ENCODE data around the gene RNF148. TPM values are rescaled to one million over a fixed set of nuclear protein-coding genes. Genes with fewer than 3 reads are reported as not detected.

Gene RNF148
- polyA plus RNA-seq, 3 donors: not detected

DNA sequence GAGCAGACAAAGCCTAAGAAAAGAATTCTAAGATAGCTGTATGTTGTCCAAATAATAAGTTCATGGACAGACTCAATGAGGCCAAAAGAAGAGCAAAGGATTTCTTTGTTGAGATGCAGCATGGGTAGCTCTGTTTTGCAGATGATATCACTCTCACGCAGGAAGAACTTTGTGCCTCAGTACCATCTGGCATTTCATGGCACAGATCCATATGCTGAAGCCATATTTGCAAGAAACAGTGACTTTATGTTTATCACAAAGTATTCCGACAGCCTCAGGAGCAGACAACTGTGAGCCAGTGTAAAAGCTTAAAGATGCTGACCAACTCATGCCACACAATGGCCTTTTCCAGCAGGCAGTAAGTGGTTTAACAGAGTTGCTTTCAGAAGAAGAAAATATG lies 45.5 kb upstream of the RNF148 start:
- Histone ChIP-seq H3K27me3 (ENCODE audit: control insufficient read depth in 2 of 2, insufficient read depth in 2 of 2, low read length in 2 of 2) (no peaks in the 10 kb centered on the region), H3K27ac (ENCODE audit: low read depth in 1 of 2, low read length in 2 of 2) (no peak overlapping the region), H3K4me1 (ENCODE audit: control insufficient read depth in 1 of 2, insufficient read depth in 2 of 2, low read length in 2 of 2) (no peaks in the 10 kb centered on the region), H3K9me3 (replicated peaks in 1 of 2; ENCODE audit: control insufficient read depth in 1 of 2, insufficient read depth in 1 of 2, low read length in 2 of 2) (no peaks in the 10 kb centered on the region), H3K4me3 (replicated peaks in 1 of 3; ENCODE audit: low read depth in 2 of 3, low read length in 3 of 3) (no peak overlapping the region), H3K36me3 (replicated peaks in 1 of 2; ENCODE audit: control insufficient read depth in 1 of 2, insufficient read depth in 2 of 2, low read length in 2 of 2) (no peaks in the 10 kb centered on the region), H3K79me2 (ENCODE audit: insufficient read depth, low read length) (no peaks in the 10 kb centered on the region), H4K20me1 (ENCODE audit: insufficient read depth, low read length) (no peaks in the 10 kb centered on the region), H2AFZ (ENCODE audit: insufficient read depth, low read depth, low read length, poor library complexity, severe bottlenecking) (no peak overlapping the region), H3K4me2 (replicated peaks; ENCODE audit: extremely low read depth, low read length, poor library complexity, severe bottlenecking) (no peak overlapping the region), H3K9ac (ENCODE audit: insufficient read depth, low read length, poor library complexity, severe bottlenecking) (no peak overlapping the region)
- Mint-ChIP-seq H3K36me3 (no peaks in the 10 kb centered on the region), H3K4me1 (no peaks in the 10 kb centered on the region), H3K4me3 (no peak overlapping the region), H3K9me3 (peaks cover 0 to 6% (median 0%) of the 10 kb centered on the region in 7 donors), H3K27me3 (ENCODE audit: low read depth in 3 of 3) (no peaks in the 10 kb centered on the region), H3K27ac (no peak overlapping the region)
- DNase-seq: no peak
- intact Hi-C loops (cut with micrococcal nuclease): no loop called here
- TF ChIP-seq CTCF (IDR thresholded peaks at IDR 0.05): no peak
- 91% methylated on average over 1 of the region's 2 CpGs for WGBS (ENCODE audit: insufficient coverage)

- no peaks in the 10 kb centered on the region for H3K79me2 ChIP-seq (ENCODE audit: insufficient read depth, low read length)
- H3K4me2 ChIP-seq (replicated peaks; ENCODE audit: extremely low read depth, low read length, poor library complexity, severe bottlenecking): no peak overlapping the region
- TF ChIP-seq CTCF (IDR thresholded peaks at IDR 0.05): no peak
- no peaks in the 10 kb centered on the region for H3K36me3 Mint-ChIP-seq
- no peaks in the 10 kb centered on the region for H3K9me3 ChIP-seq (replicated peaks in 1 of 2; ENCODE audit: control insufficient read depth in 1 of 2, insufficient read depth in 1 of 2, low read length in 2 of 2)
- H4K20me1 ChIP-seq (ENCODE audit: insufficient read depth, low read length): no peaks in the 10 kb centered on the region
- no peak overlapping the region for H2AFZ ChIP-seq (ENCODE audit: insufficient read depth, low read depth, low read length, poor library complexity, severe bottlenecking)
- H3K4me3 Mint-ChIP-seq: no peak overlapping the region
- peaks cover 0 to 6% (median 0%) of the 10 kb centered on the region in 7 donors for H3K9me3 Mint-ChIP-seq
- no peaks in the 10 kb centered on the region for H3K27me3 Mint-ChIP-seq (ENCODE audit: low read depth in 3 of 3)
- no peaks in the 10 kb centered on the region for H3K4me1 ChIP-seq (ENCODE audit: control insufficient read depth in 1 of 2, insufficient read depth in 2 of 2, low read length in 2 of 2)
- WGBS (ENCODE audit: insufficient coverage): no CpG with 5 or more reads among the region's 2 CpGs
- no peaks in the 10 kb centered on the region for H3K27me3 ChIP-seq (ENCODE audit: control insufficient read depth in 2 of 2, insufficient read depth in 2 of 2, low read length in 2 of 2)
- H3K9ac ChIP-seq (ENCODE audit: insufficient read depth, low read length, poor library complexity, severe bottlenecking): no peak overlapping the region
- no peak overlapping the region for H3K27ac Mint-ChIP-seq
- no peaks in the 10 kb centered on the region for H3K4me1 Mint-ChIP-seq
- no peaks in the 10 kb centered on the region for H3K36me3 ChIP-seq (replicated peaks in 1 of 2; ENCODE audit: control insufficient read depth in 1 of 2, insufficient read depth in 2 of 2, low read length in 2 of 2)
- no peak for DNase-seq
- no peak overlapping the region for H3K4me3 ChIP-seq (replicated peaks in 1 of 3; ENCODE audit: low read depth in 2 of 3, low read length in 3 of 3)
- H3K27ac ChIP-seq (ENCODE audit: low read depth in 1 of 2, low read length in 2 of 2): no peak overlapping the region
- intact Hi-C loops (cut with micrococcal nuclease): no loop called here
Measured at GRCh38 chr7:122746948-122747347, 44.2 kb upstream of the RNF148 start.

All from CD14-positive monocyte (primary cell).